H7 (cell line): ENCODE results near the gene OSGEP. TPM values are rescaled to one million over a fixed set of nuclear protein-coding genes. Genes with fewer than 3 reads are reported as not detected.
"Not testable (repeated sequence)": the region's sequence is repeated elsewhere in the genome, so short reads cannot be mapped to it uniquely, and the experiment has no call there.

ENCODE experiments used
- DNase-seq: peaks from one replicate; pipeline ENCODE4 v3.0.0; 2012
- H3K27me3 ChIP-seq: 2 replicates; pipeline ENCODE4 v1.6.0; 2011; ENCODE audit warnings: mild to moderate bottlenecking, low read length; ENCODE audit not compliant: control insufficient read depth, insufficient read depth
- H3K36me3 ChIP-seq: replicated peaks from 2 replicates; pipeline ENCODE4 v1.5.1; 2011; ENCODE audit warnings: low read length; ENCODE audit not compliant: control insufficient read depth, insufficient read depth
- H3K4me3 ChIP-seq: 2 replicates; pipeline ENCODE4 v1.5.1; 2011; ENCODE audit warnings: low read depth, mild to moderate bottlenecking, control low read depth, low read length, moderate library complexity; ENCODE audit not compliant: insufficient read depth
- total RNA-seq: library from RNA; depleted of rRNA; stranded (reverse); fragments of >200 nt; shearing (Covaris generic); gene quantifications from 2 replicates; pipeline ENCODE4 v1.2.3, GENCODE V29; 2014

OSGEP gene
- total RNA-seq, 1 experiment from 2014 or later: 58.4 TPM

GRCh38 chr14:20458031-20458789, 3.6 kb upstream of the OSGEP start:
- H3K27me3 ChIP-seq: no peaks in the 10 kb centered on the region
- H3K4me3 ChIP-seq: no peak overlapping the region
- DNase-seq: no peak
- H3K36me3 ChIP-seq: peaks cover 27% of the 10 kb centered on the region

DNA sequence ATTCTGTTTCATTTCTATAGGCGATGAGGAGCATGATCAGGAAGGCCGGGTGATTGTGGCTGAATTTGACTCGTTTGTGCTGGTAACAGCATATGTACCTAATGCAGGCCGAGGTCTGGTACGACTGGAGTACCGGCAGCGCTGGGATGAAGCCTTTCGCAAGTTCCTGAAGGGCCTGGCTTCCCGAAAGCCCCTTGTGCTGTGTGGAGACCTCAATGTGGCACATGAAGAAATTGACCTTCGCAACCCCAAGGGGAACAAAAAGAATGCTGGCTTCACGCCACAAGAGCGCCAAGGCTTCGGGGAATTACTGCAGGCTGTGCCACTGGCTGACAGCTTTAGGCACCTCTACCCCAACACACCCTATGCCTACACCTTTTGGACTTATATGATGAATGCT, 2.4 kb upstream of the OSGEP start:
- no peak for DNase-seq
- Histone ChIP-seq H3K4me3 (no peak overlapping the region), H3K27me3 (no peaks in the 10 kb centered on the region), H3K36me3 (peaks cover 30% of the 10 kb centered on the region)

GRCh38 chr14:20455355-20456300, 1.0 kb upstream of the OSGEP start:
- peak; percentile 65 for DNase-seq
- no peaks in the 10 kb centered on the region for H3K27me3 ChIP-seq
- H3K36me3 ChIP-seq: peaks cover 32% of the 10 kb centered on the region
- H3K4me3 ChIP-seq: peak overlapping the region; percentile 77

- H3K27me3 ChIP-seq, H3K4me3 ChIP-seq, DNase-seq: not testable (repeated sequence)
- H3K36me3 ChIP-seq: peaks cover 34% of the 10 kb centered on the region
Measured at GRCh38 chr14:20452831-20453230, 1.8 kb downstream of the OSGEP start.

- Histone ChIP-seq H3K36me3 (peaks cover 36% of the 10 kb centered on the region), H3K4me3 (no peak overlapping the region), H3K27me3 (no peaks in the 10 kb centered on the region)
- no peak for DNase-seq
Measured at GRCh38 chr14:20446889-20447288, 7.7 kb downstream of the OSGEP start.

DNA sequence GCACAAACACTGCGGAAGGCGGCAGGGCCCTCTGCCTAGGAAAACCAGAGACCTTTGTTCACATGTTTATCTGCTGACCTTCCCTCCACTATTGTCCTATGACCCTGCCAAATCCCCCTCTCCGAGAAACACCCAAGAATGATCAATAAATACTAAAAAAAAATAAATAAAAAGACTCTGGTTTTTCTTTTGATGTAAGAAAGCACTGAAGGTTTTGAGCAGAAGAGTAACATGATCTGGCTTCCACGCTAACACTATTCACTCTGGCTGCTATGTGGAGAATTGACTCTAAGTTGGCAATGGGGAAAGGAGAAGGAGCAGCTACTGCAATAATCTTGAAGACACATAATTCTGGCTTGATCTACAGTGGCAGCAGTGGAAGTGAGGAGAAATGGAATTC, 11.0 kb downstream of the OSGEP start:
- H3K4me3 ChIP-seq, H3K27me3 ChIP-seq, DNase-seq: not testable (repeated sequence)
- H3K36me3 ChIP-seq: peaks cover 25% of the 10 kb centered on the region

DNA sequence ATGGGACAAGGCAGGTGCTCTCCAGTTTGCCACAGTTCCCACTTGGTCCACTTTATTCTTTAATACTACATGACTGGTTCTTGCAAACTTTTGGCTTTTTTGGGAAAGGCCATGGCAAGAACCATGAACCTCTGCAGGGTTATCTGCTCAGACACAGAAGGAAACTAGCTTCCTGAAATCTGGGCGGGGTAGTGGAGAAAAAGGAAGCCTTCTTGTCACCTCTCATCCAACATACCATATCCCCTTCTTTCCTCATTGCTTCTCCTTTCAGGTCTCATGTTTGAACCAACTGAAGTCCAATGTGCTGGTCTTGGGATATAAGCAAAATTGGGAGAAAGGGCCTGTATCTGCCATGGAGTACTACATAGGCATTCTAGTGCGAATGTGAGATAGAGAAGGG, 13.2 kb downstream of the OSGEP start:
- no peak for DNase-seq
- Histone ChIP-seq H3K36me3 (peaks cover 6% of the 10 kb centered on the region), H3K4me3 (no peak overlapping the region), H3K27me3 (no peaks in the 10 kb centered on the region)

DNA sequence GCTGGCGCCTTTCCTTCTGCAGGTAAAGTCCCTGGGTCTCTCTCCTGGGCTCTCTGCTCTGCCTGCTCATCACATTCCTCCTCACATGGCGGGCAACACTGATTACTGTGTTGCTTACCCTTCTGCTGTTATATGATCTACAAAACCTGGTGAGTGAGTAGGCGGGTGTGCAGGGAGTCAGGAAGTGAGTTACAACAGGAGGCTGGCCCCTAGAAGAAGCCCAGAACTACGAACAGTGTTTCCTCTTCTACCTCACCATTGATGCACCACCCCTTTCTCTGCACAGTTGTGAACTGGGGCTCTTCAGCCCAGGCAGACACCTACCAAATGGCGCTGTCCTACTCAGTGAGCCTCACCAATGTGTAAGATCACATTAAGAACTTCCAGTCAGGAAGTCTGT, 13.7 kb downstream of the OSGEP start:
- DNase-seq: no peak
- H3K4me3 ChIP-seq: no peak overlapping the region
- no peaks in the 10 kb centered on the region; the same call in 1 of the 2 replicates for H3K27me3 ChIP-seq
- peaks cover 2% of the 10 kb centered on the region; the same call in 1 of the 2 replicates for H3K36me3 ChIP-seq

GRCh38 chr14:20440465-20440864, 14.1 kb downstream of the OSGEP start:
- Histone ChIP-seq H3K36me3 (no peaks in the 10 kb centered on the region), H3K27me3 (no peaks in the 10 kb centered on the region; the same call in 1 of the 2 replicates), H3K4me3 (no peak overlapping the region)
- DNase-seq: no peak

DNA sequence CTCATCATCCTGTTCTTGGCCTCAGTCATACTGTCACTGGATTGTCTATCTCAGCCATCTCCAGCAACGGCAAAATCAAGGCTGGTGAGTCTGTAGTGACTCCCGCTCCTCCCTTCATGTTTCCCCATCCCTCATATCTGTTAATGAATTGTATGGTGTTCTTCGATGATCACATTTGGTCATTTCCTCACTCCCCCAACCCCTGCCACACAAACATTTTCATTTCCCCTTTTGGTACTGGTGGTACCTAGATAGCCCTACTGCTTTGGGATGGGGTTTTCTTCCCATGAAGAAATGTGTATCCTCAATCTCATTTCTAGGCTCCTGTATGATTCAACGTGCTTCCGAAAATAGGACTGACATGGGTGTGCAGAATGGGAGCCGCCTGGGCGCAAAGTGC, 15.9 kb downstream of the OSGEP start:
- H3K4me3 ChIP-seq: no peak overlapping the region

DNA sequence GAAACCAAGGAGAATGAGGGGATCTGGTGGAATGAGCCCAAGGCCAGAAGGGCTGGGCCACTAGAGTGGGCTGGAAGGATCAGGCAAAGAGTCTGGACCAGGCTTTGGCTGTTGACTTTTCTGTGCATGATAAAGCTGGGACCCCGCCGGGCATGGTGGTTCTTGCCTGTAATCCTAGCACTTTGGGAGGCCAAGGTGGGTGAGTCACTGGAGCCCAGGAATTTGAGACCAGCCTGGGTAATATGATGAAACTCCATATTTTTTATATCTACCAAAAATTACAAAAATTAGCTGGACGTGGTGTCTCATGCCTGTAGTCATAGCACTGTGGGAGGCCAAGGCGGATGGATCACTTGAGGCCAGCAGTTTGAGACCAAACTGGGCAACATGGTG, 18.3 kb downstream of the OSGEP start:
- H3K4me3 ChIP-seq: no peak overlapping the region
- no peaks in the 10 kb centered on the region; the same call in 1 of the 2 replicates for H3K27me3 ChIP-seq
- no peaks in the 10 kb centered on the region for H3K36me3 ChIP-seq
- no peak for DNase-seq

More for the DNA sequence above, 15.9 kb downstream of the OSGEP start:
- Histone ChIP-seq H3K36me3 (no peaks in the 10 kb centered on the region), H3K27me3 (no peaks in the 10 kb centered on the region; the same call in 1 of the 2 replicates)
- DNase-seq: no peak

DNA sequence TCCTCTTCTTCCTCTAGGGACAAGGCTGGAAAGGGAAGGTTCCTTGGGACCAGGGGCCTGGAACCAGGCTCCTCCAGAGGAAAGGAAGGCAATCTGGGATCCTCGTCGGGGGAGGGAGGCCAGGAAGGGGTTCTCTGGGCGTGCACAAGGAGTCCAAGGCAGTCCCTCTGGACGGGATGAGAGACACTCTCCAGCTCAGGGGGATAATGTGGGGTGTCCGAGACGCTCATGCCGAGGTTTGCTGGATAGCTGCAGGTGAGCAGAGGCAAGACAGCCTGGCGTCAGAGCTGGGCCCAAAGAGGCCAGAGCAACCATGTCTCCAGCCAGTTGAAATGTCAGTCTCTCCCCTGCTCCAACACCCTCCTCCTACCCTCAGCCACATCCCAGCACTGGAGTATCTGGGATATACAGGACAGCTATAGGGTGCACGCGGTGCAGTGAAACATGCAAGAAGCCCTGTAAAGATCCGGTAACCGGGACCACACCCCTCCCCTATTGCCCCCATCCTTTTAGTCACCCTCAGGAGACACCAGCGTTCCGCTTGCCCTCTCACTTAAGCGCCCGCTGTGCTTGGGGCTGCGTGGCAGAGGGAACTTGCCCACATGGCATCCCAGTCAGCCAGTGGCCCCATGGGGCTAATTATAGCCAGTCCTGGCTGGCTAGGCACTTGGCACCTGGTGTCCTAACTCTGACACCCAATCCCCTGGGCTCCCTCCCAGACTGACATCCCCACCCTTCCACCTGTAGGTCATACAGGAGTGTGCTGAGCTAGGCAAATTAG, 18.8 kb downstream of the OSGEP start, which contains the start of gene KLHL33:
Gene KLHL33 (minus strand): TSS at position 585 of the 781 bp plus-strand sequence. CDS start 355 bp downstream, at position 230.
- DNase-seq: no peak
- H3K4me3 ChIP-seq: peak within 1 kb of the TSS; percentile 17; the same call in 1 of the 2 replicates
- no peaks in the 10 kb centered on the region for H3K36me3 ChIP-seq

DNA sequence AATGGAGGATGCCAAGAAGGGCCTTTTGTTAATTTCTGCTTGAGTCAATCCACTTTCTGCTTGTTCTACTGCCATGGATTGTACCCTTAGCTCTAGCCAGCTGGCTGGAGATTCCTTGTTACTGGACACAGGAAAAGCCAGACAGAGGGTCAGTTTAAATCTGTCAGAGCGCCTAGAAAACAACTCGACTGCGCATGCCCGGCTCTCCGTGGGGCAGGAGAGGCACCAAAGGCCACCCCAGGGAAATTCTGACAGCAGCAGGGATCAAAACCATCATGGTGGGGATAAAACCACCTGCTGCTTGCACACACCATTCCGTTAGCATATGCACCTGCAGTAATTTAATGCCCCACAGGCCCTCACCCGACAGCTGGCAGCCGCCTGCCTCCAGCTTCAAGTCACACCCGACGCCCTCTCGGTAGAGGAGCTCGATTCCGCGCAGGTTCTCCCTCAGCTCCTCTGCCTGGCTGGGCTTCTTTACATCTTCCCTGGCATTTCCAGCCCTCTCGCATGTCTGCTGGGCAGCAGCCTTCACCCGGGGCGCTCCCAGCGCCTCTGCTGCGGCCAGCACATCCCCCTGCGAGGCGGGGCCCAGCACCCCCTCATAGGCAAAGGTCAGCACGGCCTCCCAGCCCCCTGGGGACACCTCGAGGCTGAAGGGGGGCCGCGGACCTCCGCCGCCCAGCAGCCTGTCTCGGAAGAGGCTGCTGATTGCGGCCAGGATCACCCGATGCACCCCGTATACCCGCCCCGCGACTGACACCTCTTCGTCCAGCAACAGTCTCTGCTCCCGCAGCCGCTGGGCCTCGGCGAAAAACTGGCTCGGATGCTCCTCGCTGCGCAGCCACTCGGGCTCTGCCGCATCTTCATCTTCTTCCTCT, 19.7 kb downstream of the OSGEP start:
- H3K4me3 ChIP-seq: peak overlapping the region; percentile 17; the same call in 1 of the 2 replicates
- DNase-seq: peak; percentile 77
- no peaks in the 10 kb centered on the region for H3K36me3 ChIP-seq
- no peaks in the 10 kb centered on the region; the same call in 1 of the 2 replicates for H3K27me3 ChIP-seq

More for the DNA sequence above, 18.8 kb downstream of the OSGEP start, which contains the start of gene KLHL33:
- no peaks in the 10 kb centered on the region; the same call in 1 of the 2 replicates for H3K27me3 ChIP-seq
